Ectodermal cell (in vitro differentiated cells): Measurements from ENCODE around the gene MAMDC4.

Experiments
- H3K27ac ChIP-seq: 2 replicates; pipeline ENCODE4 v1.7.0; 2013; ENCODE audit warnings: mild to moderate bottlenecking, low read depth, low read length; ENCODE audit not compliant: insufficient read depth, poor library complexity, severe bottlenecking
- H3K27me3 ChIP-seq: 2 replicates; pipeline ENCODE4 v1.7.0; 2013; ENCODE audit warnings: mild to moderate bottlenecking, low read length; ENCODE audit not compliant: insufficient read depth, control insufficient read depth, poor library complexity, severe bottlenecking
- H3K36me3 ChIP-seq: one replicate; pipeline ENCODE4 v1.7.0; 2013; ENCODE audit warnings: low read length; ENCODE audit not compliant: control insufficient read depth, insufficient read depth
- H3K4me1 ChIP-seq: one replicate; pipeline ENCODE4 v1.7.0; 2013; ENCODE audit warnings: low read length; ENCODE audit not compliant: control insufficient read depth, insufficient read depth
- H3K4me3 ChIP-seq: 2 replicates; pipeline ENCODE4 v1.7.0; 2013; ENCODE audit warnings: low read depth, low read length, control low read depth; ENCODE audit not compliant: insufficient read depth
- H3K9me3 ChIP-seq: 2 replicates; pipeline ENCODE4 v1.7.0; 2013; ENCODE audit warnings: mild to moderate bottlenecking, low read length, moderate library complexity; ENCODE audit not compliant: control insufficient read depth
- WGBS, 2 experiments: methylation state at CpG; one replicate each; pipeline ENCODE4 v1.1.7; 2013; ENCODE audit warnings: missing lambda C conversion rate in 2 of 2; 5-methylcytosine and 5-hydroxymethylcytosine counted together

The MAMDC4 gene

GRCh38 chr9:136858452-136858843 lies 6.3 kb downstream of the MAMDC4 start:
- 93 to 97% methylated on average over 15 of the region's 15 CpGs for WGBS, 2 experiments
- Histone ChIP-seq H3K4me1 (no peaks in the 10 kb centered on the region), H3K27me3 (no peaks in the 10 kb centered on the region), H3K36me3 (peaks cover 29% of the 10 kb centered on the region), H3K9me3 (no peaks in the 10 kb centered on the region), H3K27ac (no peak overlapping the region), H3K4me3 (no peak overlapping the region)

GRCh38 chr9:136858844-136859757 lies 7.0 kb downstream of the MAMDC4 start:
- no peak overlapping the region for H3K27ac ChIP-seq
- H3K4me3 ChIP-seq = no peak overlapping the region
- H3K27me3 ChIP-seq = no peaks in the 10 kb centered on the region
- WGBS, 2 experiments = 94 to 96% methylated on average over 20 of the region's 20 CpGs
- no peaks in the 10 kb centered on the region for H3K4me1 ChIP-seq
- H3K9me3 ChIP-seq = no peaks in the 10 kb centered on the region
- H3K36me3 ChIP-seq = peaks cover 35% of the 10 kb centered on the region

GRCh38 chr9:136860529-136860928 lies 8.4 kb downstream of the MAMDC4 start:
- Histone ChIP-seq H3K4me1 (peaks cover 7% of the 10 kb centered on the region), H3K36me3 (peaks cover 37% of the 10 kb centered on the region), H3K4me3 (no peak overlapping the region), H3K27ac (no peak overlapping the region), H3K9me3 (no peaks in the 10 kb centered on the region), H3K27me3 (no peaks in the 10 kb centered on the region)
- WGBS, 2 experiments = 94 to 96% methylated on average over 9 of the region's 9 CpGs

- 95 to 97% methylated on average over 22 of the region's 22 CpGs for WGBS, 2 experiments
- no peak overlapping the region for H3K4me3 ChIP-seq
- no peak overlapping the region for H3K27ac ChIP-seq
- peaks cover 37% of the 10 kb centered on the region for H3K36me3 ChIP-seq
- no peaks in the 10 kb centered on the region for H3K27me3 ChIP-seq
- peaks cover 7% of the 10 kb centered on the region for H3K4me1 ChIP-seq
- H3K9me3 ChIP-seq = no peaks in the 10 kb centered on the region
Observed at GRCh38 chr9:136860933-136861873, 9.1 kb downstream of the MAMDC4 start.

- H3K27me3 ChIP-seq = no peaks in the 10 kb centered on the region
- H3K27ac ChIP-seq = no peak overlapping the region
- peaks cover 37% of the 10 kb centered on the region for H3K36me3 ChIP-seq
- peaks cover 7% of the 10 kb centered on the region for H3K4me1 ChIP-seq
- H3K4me3 ChIP-seq = no peak overlapping the region
- no peaks in the 10 kb centered on the region for H3K9me3 ChIP-seq
- 94 to 95% methylated on average over 26 of the region's 26 CpGs for WGBS, 2 experiments
Observed at GRCh38 chr9:136861874-136862457, 9.8 kb downstream of the MAMDC4 start.

- Histone ChIP-seq H3K36me3 (peaks cover 37% of the 10 kb centered on the region), H3K4me3 (no peak overlapping the region), H3K4me1 (peaks cover 7% of the 10 kb centered on the region), H3K27me3 (no peaks in the 10 kb centered on the region), H3K27ac (no peak overlapping the region), H3K9me3 (no peaks in the 10 kb centered on the region)
- WGBS, 2 experiments = 93 to 96% methylated on average over 31 of the region's 31 CpGs
Observed at GRCh38 chr9:136862849-136863622, 10.9 kb downstream of the MAMDC4 start.

- H3K27ac ChIP-seq = no peak overlapping the region
- H3K4me1 ChIP-seq = peaks cover 7% of the 10 kb centered on the region
- no peak overlapping the region for H3K4me3 ChIP-seq
- WGBS, 2 experiments = 92 to 97% methylated on average over 12 of the region's 12 CpGs
- peaks cover 37% of the 10 kb centered on the region for H3K36me3 ChIP-seq
- no peaks in the 10 kb centered on the region for H3K9me3 ChIP-seq
- H3K27me3 ChIP-seq = no peaks in the 10 kb centered on the region
Observed at GRCh38 chr9:136863623-136864273, 11.6 kb downstream of the MAMDC4 start.

- peaks cover 7% of the 10 kb centered on the region for H3K4me1 ChIP-seq
- peaks cover 37% of the 10 kb centered on the region for H3K36me3 ChIP-seq
- no peak overlapping the region for H3K27ac ChIP-seq
- H3K27me3 ChIP-seq = no peaks in the 10 kb centered on the region
- 70 to 71% methylated on average over 11 of the region's 11 CpGs for WGBS, 2 experiments
- no peaks in the 10 kb centered on the region for H3K9me3 ChIP-seq
- peak overlapping the region; percentile 71 for H3K4me3 ChIP-seq
Observed at GRCh38 chr9:136865041-136865767, 13.1 kb downstream of the MAMDC4 start.

- Histone ChIP-seq H3K27ac (peak overlapping the region; percentile 30), H3K9me3 (no peaks in the 10 kb centered on the region), H3K27me3 (no peaks in the 10 kb centered on the region), H3K4me1 (peaks cover 7% of the 10 kb centered on the region), H3K36me3 (peaks cover 33% of the 10 kb centered on the region), H3K4me3 (peak overlapping the region; percentile 71)
- 0% methylated on average over 20 of the region's 20 CpGs for WGBS, 2 experiments
Observed at GRCh38 chr9:136865768-136866103, 13.6 kb downstream of the MAMDC4 start.
